ENCODE data around the gene CCDC92.

The CCDC92 gene

GRCh38 chr12:123972457-123973401 lies at the start of gene CCDC92, which contains the start of gene ZNF664:
Gene CCDC92, minus strand, starts transcription at chr12:123972831. Its CDS starts 28,526 bp downstream, at chr12:123944305.
Gene ZNF664, plus strand, starts transcription at chr12:123973215. Its CDS starts 38,930 bp downstream, at chr12:124012145.
- DNase-seq (ENCODE audit: low read depth in 4 of 4, low spot score in 1 of 4) = peak; percentile 86 to 94 (median 92)

GRCh38 chr12:124022161-124022560 lies 49.5 kb upstream of the CCDC92 start:
- DNase-seq (ENCODE audit: low read depth in 4 of 4, low spot score in 1 of 4) = no peak

GRCh38 chr12:124021007-124021406 lies 48.4 kb upstream of the CCDC92 start:
- DNase-seq (ENCODE audit: low read depth in 4 of 4, low spot score in 1 of 4) = no peak

- no peak for DNase-seq (ENCODE audit: low read depth in 4 of 4, low spot score in 1 of 4)
Measured at GRCh38 chr12:124020514-124020949, 47.9 kb upstream of the CCDC92 start.

GRCh38 chr12:124019115-124019514 lies 46.5 kb upstream of the CCDC92 start:
- no peak for DNase-seq (ENCODE audit: low read depth in 4 of 4, low spot score in 1 of 4)

- DNase-seq (ENCODE audit: low read depth in 4 of 4, low spot score in 1 of 4) = no peak
Measured at GRCh38 chr12:124018539-124018938, 45.9 kb upstream of the CCDC92 start.

- DNase-seq (ENCODE audit: low read depth in 4 of 4, low spot score in 1 of 4) = no peak
Measured at GRCh38 chr12:124017064-124017463, 44.4 kb upstream of the CCDC92 start.

- DNase-seq (ENCODE audit: low read depth in 4 of 4, low spot score in 1 of 4) = no peak
Measured at GRCh38 chr12:124015494-124016461, 43.1 kb upstream of the CCDC92 start.

GRCh38 chr12:124013073-124013472 lies 40.4 kb upstream of the CCDC92 start:
- no peak for DNase-seq (ENCODE audit: low read depth in 4 of 4, low spot score in 1 of 4)

- DNase-seq (ENCODE audit: low read depth in 4 of 4, low spot score in 1 of 4) = no peak
Measured at GRCh38 chr12:124011435-124012115, 38.9 kb upstream of the CCDC92 start.

- no peak for DNase-seq (ENCODE audit: low read depth in 4 of 4, low spot score in 1 of 4)
Measured at GRCh38 chr12:124010687-124011086, 38.1 kb upstream of the CCDC92 start.

GRCh38 chr12:124009781-124010180 lies 37.1 kb upstream of the CCDC92 start:
- no peak for DNase-seq (ENCODE audit: low read depth in 4 of 4, low spot score in 1 of 4)

GRCh38 chr12:124008595-124008994 lies 36.0 kb upstream of the CCDC92 start:
- no peak for DNase-seq (ENCODE audit: low read depth in 4 of 4, low spot score in 1 of 4)

- DNase-seq (ENCODE audit: low read depth in 4 of 4, low spot score in 1 of 4) = no peak
Measured at GRCh38 chr12:124007826-124008570, 35.4 kb upstream of the CCDC92 start.

- no peak for DNase-seq (ENCODE audit: low read depth in 4 of 4, low spot score in 1 of 4)
Measured at GRCh38 chr12:124006846-124007713, 34.4 kb upstream of the CCDC92 start.

- DNase-seq (ENCODE audit: low read depth in 4 of 4, low spot score in 1 of 4) = peak in 1 of 4 experiments; percentile 7
Measured at GRCh38 chr12:124006085-124006845, 33.6 kb upstream of the CCDC92 start.

GRCh38 chr12:124004233-124004875 lies 31.7 kb upstream of the CCDC92 start:
- DNase-seq (ENCODE audit: low read depth in 4 of 4, low spot score in 1 of 4) = no peak

- no peak for DNase-seq (ENCODE audit: low read depth in 4 of 4, low spot score in 1 of 4)
Measured at GRCh38 chr12:124002654-124003053, 30.0 kb upstream of the CCDC92 start.
